Astrocyte of the spinal cord (primary cell): ENCODE results near the gene TMCC3.

Source experiments
- DNase-seq: peaks from one replicate; pipeline ENCODE4 v3.0.0; 2011; ENCODE audit warnings: low read depth, low spot score
- H3K4me3 ChIP-seq: 2 replicates; pipeline ENCODE4 v1.5.1; 2011; ENCODE audit warnings: low read depth, mild to moderate bottlenecking, low read length, moderate library complexity
- in situ Hi-C: cut with HindIII; loops from 2 replicates; pipeline ENCODE4 v1.10.0; 2017; ENCODE audit warnings: low sequenced_read_pairs
- TF ChIP-seq, protein P1 (sequence below): IDR thresholded peaks from 2 replicates; pipeline ENCODE4 v1.5.1; 2012; ENCODE audit warnings: low read depth, mild to moderate bottlenecking, low read length, inconsistent platforms

Gene TMCC3

DNA sequence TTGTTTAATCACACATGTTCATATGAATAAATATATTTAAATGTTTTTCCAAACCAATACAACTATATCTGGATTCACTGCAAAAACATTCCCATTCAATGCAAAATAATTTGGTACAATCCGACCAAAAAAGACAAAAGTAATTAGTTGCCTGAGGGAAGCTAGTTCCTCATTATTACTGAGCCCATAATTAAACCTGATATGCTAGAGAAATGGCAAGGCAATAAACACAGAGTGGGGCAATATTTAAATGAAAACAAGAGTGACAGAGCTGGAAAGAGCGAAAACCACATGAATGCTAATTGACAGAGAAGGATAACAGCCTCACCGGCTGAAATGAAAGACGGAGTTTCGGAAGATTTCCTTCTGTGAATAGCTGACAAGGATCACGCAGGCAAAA is 82.6 kb downstream of the TMCC3 start:
- TF ChIP-seq, protein P1, sequence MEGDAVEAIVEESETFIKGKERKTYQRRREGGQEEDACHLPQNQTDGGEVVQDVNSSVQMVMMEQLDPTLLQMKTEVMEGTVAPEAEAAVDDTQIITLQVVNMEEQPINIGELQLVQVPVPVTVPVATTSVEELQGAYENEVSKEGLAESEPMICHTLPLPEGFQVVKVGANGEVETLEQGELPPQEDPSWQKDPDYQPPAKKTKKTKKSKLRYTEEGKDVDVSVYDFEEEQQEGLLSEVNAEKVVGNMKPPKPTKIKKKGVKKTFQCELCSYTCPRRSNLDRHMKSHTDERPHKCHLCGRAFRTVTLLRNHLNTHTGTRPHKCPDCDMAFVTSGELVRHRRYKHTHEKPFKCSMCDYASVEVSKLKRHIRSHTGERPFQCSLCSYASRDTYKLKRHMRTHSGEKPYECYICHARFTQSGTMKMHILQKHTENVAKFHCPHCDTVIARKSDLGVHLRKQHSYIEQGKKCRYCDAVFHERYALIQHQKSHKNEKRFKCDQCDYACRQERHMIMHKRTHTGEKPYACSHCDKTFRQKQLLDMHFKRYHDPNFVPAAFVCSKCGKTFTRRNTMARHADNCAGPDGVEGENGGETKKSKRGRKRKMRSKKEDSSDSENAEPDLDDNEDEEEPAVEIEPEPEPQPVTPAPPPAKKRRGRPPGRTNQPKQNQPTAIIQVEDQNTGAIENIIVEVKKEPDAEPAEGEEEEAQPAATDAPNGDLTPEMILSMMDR: no peak
- H3K4me3 ChIP-seq: no peak overlapping the region
- no peak for DNase-seq
- in situ Hi-C loops: no loop called here

DNA sequence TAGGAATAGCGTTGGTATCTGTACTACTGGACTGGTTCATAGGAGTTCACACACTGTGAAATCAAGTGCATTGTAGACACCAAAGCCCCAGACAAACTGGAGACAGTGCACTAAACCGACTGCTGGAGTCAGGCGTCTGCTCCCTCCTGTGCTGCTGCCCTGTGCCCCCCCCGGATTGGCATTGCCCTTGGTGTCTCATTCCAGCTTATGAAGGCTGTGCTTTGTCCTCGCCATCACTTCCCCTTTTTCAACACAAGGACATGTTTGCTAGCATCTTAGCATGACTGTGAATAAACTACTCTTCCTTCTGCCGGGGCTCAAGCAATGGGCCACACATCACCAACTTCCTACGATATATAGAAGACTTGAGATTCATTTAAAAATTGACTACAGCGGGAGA is 84.0 kb downstream of the TMCC3 start:
- no peak for DNase-seq
- TF ChIP-seq, protein P1: no peak
- no peak overlapping the region for H3K4me3 ChIP-seq
- in situ Hi-C loops: no loop called here

DNA sequence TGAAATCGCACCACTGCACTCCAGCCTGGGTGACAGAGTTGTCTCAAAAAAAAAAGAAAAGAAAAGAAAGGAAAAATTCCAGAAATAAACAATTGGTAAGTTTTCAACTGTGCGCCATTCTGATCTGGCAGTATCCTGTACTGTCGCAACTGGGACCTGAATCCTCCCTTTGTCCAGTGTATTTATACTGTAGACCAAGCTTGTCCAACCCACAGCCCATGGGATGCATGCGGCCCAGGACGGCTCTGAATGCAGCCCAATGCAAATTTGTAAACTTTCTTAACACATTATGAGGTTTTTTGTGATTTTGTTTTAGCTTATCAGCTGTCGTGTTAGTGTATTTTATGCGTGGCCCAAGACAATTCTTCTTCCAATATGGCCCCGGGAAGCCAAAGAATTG is 84.7 kb downstream of the TMCC3 start:
- no peak for DNase-seq
- TF ChIP-seq, protein P1: no peak
- no peak overlapping the region for H3K4me3 ChIP-seq
- in situ Hi-C loops: no loop called here

DNA sequence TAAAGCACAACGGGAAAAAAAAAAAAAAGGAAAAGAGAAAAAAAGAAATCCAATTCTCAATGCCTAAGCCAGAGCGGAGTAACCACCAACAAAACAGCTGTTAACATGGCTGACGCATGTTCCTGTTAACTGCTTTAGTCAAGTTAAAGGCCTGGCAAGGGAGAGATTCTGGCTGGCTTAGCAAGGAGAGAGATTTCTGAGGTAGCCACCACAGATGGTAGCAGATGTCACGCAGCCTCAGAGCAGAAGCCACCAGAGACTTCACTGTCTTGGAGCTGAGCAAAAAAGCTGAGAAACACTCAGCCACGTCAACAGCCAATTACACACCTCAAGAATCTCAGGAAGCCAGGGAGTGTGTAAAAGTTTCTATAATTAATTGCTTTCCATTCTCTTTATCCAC is 87.1 kb downstream of the TMCC3 start:
- DNase-seq: no peak
- in situ Hi-C loops: no loop called here
- H3K4me3 ChIP-seq: no peak overlapping the region
- TF ChIP-seq, protein P1: no peak

DNA sequence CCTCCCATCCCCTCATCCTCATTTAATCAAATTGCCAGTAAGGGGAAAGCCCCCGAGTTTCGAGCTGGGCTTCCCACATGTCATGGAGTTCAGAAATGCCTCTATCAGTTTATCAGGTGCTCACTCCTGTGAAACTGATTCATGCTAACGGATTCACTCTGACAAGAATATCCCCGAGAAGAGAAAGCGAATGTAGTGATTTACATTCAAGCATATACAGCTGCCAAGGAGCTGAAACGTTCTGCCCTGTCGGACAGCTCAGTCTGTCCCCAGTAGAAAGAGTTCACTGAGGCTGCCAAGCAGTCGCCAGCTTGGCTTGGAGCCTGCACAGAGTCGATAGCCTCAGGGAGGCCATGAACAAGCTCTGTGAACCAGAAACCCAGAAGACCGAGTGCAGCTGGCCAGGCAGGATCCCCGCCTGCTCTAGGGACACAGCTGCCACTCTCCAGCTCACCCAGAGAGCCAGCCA is 88.4 kb downstream of the TMCC3 start:
- in situ Hi-C loops: no loop called here
- TF ChIP-seq, protein P1: no peak
- H3K4me3 ChIP-seq: no peak overlapping the region
- peak; percentile 24 for DNase-seq

DNA sequence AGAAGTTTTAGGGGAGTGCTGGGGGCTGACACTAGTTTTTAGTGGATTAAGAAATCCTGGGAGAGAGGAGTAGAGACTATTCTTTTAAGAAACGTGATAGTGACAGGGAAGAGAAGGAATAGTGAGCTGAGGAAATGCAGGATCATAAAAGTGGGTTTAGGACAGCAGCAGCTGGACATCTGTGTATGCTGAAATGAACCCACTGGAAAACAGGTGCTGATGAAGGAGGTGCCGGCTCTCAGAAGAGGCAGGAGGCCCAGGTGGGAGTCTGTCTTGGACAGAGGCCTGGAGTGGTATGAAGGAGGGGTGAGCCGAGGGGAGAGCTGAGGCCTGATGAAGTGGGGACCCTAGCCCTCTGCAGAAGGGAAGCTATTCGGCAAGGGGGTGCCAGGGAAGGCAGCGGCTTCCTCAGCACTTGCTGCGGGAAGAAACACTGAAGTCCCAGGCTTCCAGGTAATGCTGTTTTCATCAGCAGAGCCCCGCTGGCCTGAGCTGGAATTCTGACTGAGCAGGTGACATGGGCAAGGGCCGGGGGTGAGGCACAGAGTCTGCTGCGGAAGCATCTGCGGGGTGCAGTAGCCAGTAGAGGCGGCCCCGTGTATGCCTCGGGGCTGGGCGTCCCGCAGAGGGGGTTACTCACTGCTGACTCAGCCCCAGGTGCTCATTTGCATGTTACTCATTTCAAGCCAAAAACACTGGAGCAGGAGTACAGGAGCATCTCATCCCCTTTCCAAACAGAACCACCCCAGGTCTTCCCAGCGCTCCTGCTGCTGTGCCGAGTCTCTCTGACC is 89.7 kb downstream of the TMCC3 start:
- TF ChIP-seq, protein P1: no peak
- in situ Hi-C loops: no loop called here
- peak; percentile 82 for DNase-seq
- no peak overlapping the region for H3K4me3 ChIP-seq

DNA sequence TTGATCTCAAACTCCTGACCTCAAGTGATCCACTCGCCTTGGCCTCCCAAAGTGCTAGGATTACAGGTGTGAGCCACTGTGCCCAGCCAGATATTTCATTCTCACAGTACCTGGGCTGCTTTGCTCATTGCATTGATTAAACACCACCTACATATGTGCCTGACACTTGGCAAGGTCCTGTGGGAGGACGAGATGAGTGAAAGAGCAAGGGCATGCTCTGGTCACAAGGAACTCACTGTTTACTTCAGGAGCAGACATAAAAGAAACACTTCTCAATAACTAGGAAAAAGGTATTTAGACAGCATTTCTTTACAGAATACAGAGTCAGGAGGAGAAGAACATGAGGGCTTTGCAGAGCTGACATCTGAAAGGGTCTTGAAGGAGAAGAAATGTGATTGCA is 91.7 kb downstream of the TMCC3 start:
- H3K4me3 ChIP-seq: no peak overlapping the region
- TF ChIP-seq, protein P1: no peak
- in situ Hi-C loops: no loop called here
- DNase-seq: no peak
